HepG2 (cell line): ENCODE data around the gene APOA1. TPM values are rescaled to one million over a fixed set of nuclear protein-coding genes. Genes with fewer than 3 reads are reported as not detected.

Source experiments
- ATAC-seq: fragments of 200-7000 bp; cut with Tn5 transposase; 3 replicates; pipeline ENCODE4 v1.9.1; 2020; ENCODE audit warnings: mild to moderate bottlenecking, moderate library complexity
- BruUV-seq: library from RNA; stranded (reverse); fragments of 400-500 nt; replicated peaks from 2 replicates; lab custom pipeline; 2021; lab: Mats Ljungman, UMichigan
- CTCF ChIA-PET: fragments of 300-600 bp; formaldehyde crosslinking; extraction: SDS; loops from one replicate; lab custom pipeline; 2021; ENCODE audit warnings: low total read pairs, inconsistent platforms, low intra/inter-chr PET ratio; lab: Yijun Ruan, JAX
- POLR2A ChIA-PET: fragments of 350-600 bp; sonication (Branson Sonifier 250); formaldehyde crosslinking; loops from one replicate; lab custom pipeline; 2020; ENCODE audit warnings: antibody characterized with exemption, inconsistent platforms; lab: Yijun Ruan, JAX
- DNase-seq: peaks from one replicate; pipeline ENCODE4 v3.0.0-alpha.2; 2015; ENCODE audit warnings: low spot score
- FAIRE-seq: peaks from 3 replicates; lab custom pipeline; 2011; peaks lifted over from hg19 to GRCh38; lab: Jason Lieb, UNC
- H2AFZ ChIP-seq: one replicate; pipeline ENCODE4 v1.6.1; 2011; ENCODE audit warnings: low read length, inconsistent platforms
- H3K27ac ChIP-seq: fragments of 300-600 bp; 3 replicates; pipeline ENCODE4 v1.8.0; 2011; ENCODE audit warnings: mixed run types, mild to moderate bottlenecking, mixed read lengths, low read length, inconsistent platforms; ENCODE audit not compliant: insufficient read depth; ENCODE audit errors: extremely low read length
- H3K27me3 ChIP-seq, 2 experiments: fragments of 200-600 bp in 1 of 2; 2 replicates in 1 of 2; 3 replicates in 1 of 2; pipeline versions ENCODE4 v1.6.0 to v1.8.0; 2011; ENCODE audit warnings: low read length in 2 of 2, mild to moderate bottlenecking in 2 of 2, moderate library complexity in 2 of 2, inconsistent platforms in 1 of 2; ENCODE audit not compliant: insufficient read depth in 2 of 2, control insufficient read depth in 1 of 2
- H3K36me3 ChIP-seq, 2 experiments: fragments of 200-600 bp in 1 of 2; replicated peaks in 1 of 2; 2 replicates in 1 of 2; 3 replicates in 1 of 2; pipeline versions ENCODE4 v1.5.1 to v1.8.0; 2011; ENCODE audit warnings: low read length in 2 of 2, inconsistent platforms in 1 of 2; ENCODE audit not compliant: insufficient read depth in 2 of 2, control insufficient read depth in 1 of 2
- H3K4me1 ChIP-seq: 2 replicates; pipeline ENCODE4 v1.5.1; 2012; ENCODE audit warnings: low read length, inconsistent platforms; ENCODE audit not compliant: insufficient read depth
- H3K4me2 ChIP-seq: 2 replicates; pipeline ENCODE4 v1.6.0; 2011; ENCODE audit warnings: low read depth, low read length, inconsistent platforms
- H3K4me3 ChIP-seq, 3 experiments: fragments of 200-600 bp in 1 of 3; sonication (generic), shearing (Covaris generic) in 1 of 3; replicated peaks in 1 of 3; 2 replicates each; pipeline ENCODE4 v1.5.1; 2011 to 2016; ENCODE audit warnings: low read length in 3 of 3, inconsistent platforms in 2 of 3, low read depth in 2 of 3, mild to moderate bottlenecking in 2 of 3, control low read depth in 1 of 3, mixed read lengths in 1 of 3; ENCODE audit not compliant: insufficient read depth in 1 of 3
- H3K79me2 ChIP-seq: one replicate; pipeline ENCODE4 v1.6.1; 2011; ENCODE audit warnings: low read length, inconsistent platforms; ENCODE audit not compliant: insufficient read depth
- H3K9ac ChIP-seq: 2 replicates; pipeline ENCODE4 v1.6.0; 2011; ENCODE audit warnings: mild to moderate bottlenecking, low read depth, low read length, inconsistent platforms; ENCODE audit not compliant: insufficient read depth
- H3K9me3 ChIP-seq: 2 replicates; pipeline ENCODE4 v1.5.1; 2012; ENCODE audit warnings: mild to moderate bottlenecking, low read length
- H4K20me1 ChIP-seq: 2 replicates; pipeline ENCODE4 v1.6.0; 2011; ENCODE audit warnings: inconsistent platforms, mild to moderate bottlenecking, low read length, moderate library complexity; ENCODE audit not compliant: insufficient read depth
- CCDC6 ChIP-seq: sonication (generic); formaldehyde crosslinking; IDR thresholded peaks from 2 replicates; pipeline ENCODE4 v1.8.1; 2022; ENCODE audit warnings: mild to moderate bottlenecking, missing genetic modification reagents, moderate library complexity
- ETV6 ChIP-seq: sonication (generic); formaldehyde crosslinking; conservative IDR thresholded peaks from 2 replicates; pipeline ENCODE4 v1.4.0; 2020; ENCODE audit warnings: missing genetic modification reagents
- GATAD1 ChIP-seq: IDR thresholded peaks from 2 replicates; pipeline ENCODE4 v1.6.1; 2016; ENCODE audit warnings: missing genetic modification reagents, missing compliant biosample characterization
- HNRNPL ChIP-seq: fragments of 200-400 bp; formaldehyde crosslinking; IDR thresholded peaks from 2 replicates; pipeline ENCODE4 v1.6.1; 2017; ENCODE audit warnings: mild to moderate bottlenecking, low read depth, low read length
- IKZF1 ChIP-seq: fragments of 450-650 bp; IDR thresholded peaks from 2 replicates; pipeline ENCODE4 v1.7.1; 2016
- JARID2 ChIP-seq: sonication (generic); formaldehyde crosslinking; IDR thresholded peaks from 2 replicates; pipeline ENCODE4 v1.8.1; 2023; ENCODE audit warnings: missing genetic modification reagents, inconsistent platforms; ENCODE audit not compliant: insufficient replicate concordance
- KDM3A ChIP-seq: IDR thresholded peaks from 2 replicates; pipeline ENCODE4 v1.6.1; 2018; ENCODE audit warnings: low read depth, missing compliant biosample characterization
- MATR3 ChIP-seq: sonication (generic); formaldehyde crosslinking; IDR thresholded peaks from 2 replicates; pipeline ENCODE4 v1.4.0; 2020; ENCODE audit warnings: missing genetic modification reagents
- NFKB2 ChIP-seq: sonication (generic); formaldehyde crosslinking; IDR thresholded peaks from 2 replicates; pipeline ENCODE4 v1.4.0; 2020; ENCODE audit warnings: missing genetic modification reagents, borderline replicate concordance
- ZBTB2 ChIP-seq: sonication (generic); formaldehyde crosslinking; IDR thresholded peaks from 2 replicates; pipeline ENCODE4 v1.8.0; 2022; ENCODE audit warnings: low read depth, missing genetic modification reagents
- ZMYM2 ChIP-seq: sonication (generic); formaldehyde crosslinking; IDR thresholded peaks from 2 replicates; pipeline ENCODE4 v1.8.0; 2022; ENCODE audit warnings: mild to moderate bottlenecking, missing genetic modification reagents
- ZMYM4 ChIP-seq: sonication (generic); formaldehyde crosslinking; IDR thresholded peaks from 2 replicates; pipeline ENCODE4 v1.8.1; 2023; ENCODE audit warnings: mild to moderate bottlenecking, missing genetic modification reagents
- ZNF235 ChIP-seq: sonication (generic); formaldehyde crosslinking; IDR thresholded peaks from 2 replicates; pipeline ENCODE4 v1.8.1; 2023; ENCODE audit warnings: mild to moderate bottlenecking, missing genetic modification reagents, borderline replicate concordance
- ZNF552 ChIP-seq: sonication (generic); formaldehyde crosslinking; IDR thresholded peaks from 2 replicates; pipeline ENCODE4 v1.9.0; 2022; ENCODE audit warnings: missing genetic modification reagents, mild to moderate bottlenecking, borderline replicate concordance
- ZNF678 ChIP-seq: sonication (generic); formaldehyde crosslinking; IDR thresholded peaks from 2 replicates; pipeline ENCODE4 v1.4.0; 2020; ENCODE audit warnings: mild to moderate bottlenecking, missing genetic modification reagents
- ZNF766 ChIP-seq: sonication (generic); formaldehyde crosslinking; IDR thresholded peaks from 2 replicates; pipeline ENCODE4 v1.5.0; 2020; ENCODE audit warnings: missing genetic modification reagents, borderline replicate concordance
- ZNF768 ChIP-seq: sonication (generic); formaldehyde crosslinking; IDR thresholded peaks from 2 replicates; pipeline ENCODE4 v1.4.0; 2020; ENCODE audit warnings: missing genetic modification reagents
- WGBS: methylation state at CpG from one replicate; pipeline ENCODE4 v1.1.6; 2017; ENCODE audit warnings: low lambda C conversion rate; 5-methylcytosine and 5-hydroxymethylcytosine counted together
- in situ Hi-C: cut with HindIII; loops from 2 replicates; pipeline ENCODE4 v1.10.0; 2017; ENCODE audit warnings: low pct_unique_long_range_greater_than_20kb; ENCODE audit not compliant: extremely low pct_ligation_motif_present
- intact Hi-C: fragments of 100-400 bp; cut with micrococcal nuclease; formaldehyde crosslinking; loops from one replicate; pipeline ENCODE4 v1.10.0; 2022; ENCODE audit not compliant: unreplicated experiment
- polyA plus RNA-seq, 8 experiments: library from polyadenylated mRNA; depleted of rRNA in 3 of 8; stranded (reverse) in 7 of 8; unstranded in 1 of 8; fragments of >200 nt; fragmentation: Illumina TruSeq in 4 of 8; extraction: Trizol in 4 of 8; gene quantifications; 2 replicates each; pipeline versions ENCODE4 v1.2.1 to v1.2.3, GENCODE V29; 2011 to 2016; ENCODE audit warnings: low read depth in 4 of 8, missing spikeins in 1 of 8, mixed read lengths in 1 of 8; ENCODE audit not compliant: insufficient read depth in 1 of 8
- total RNA-seq, 5 experiments: library from RNA; depleted of rRNA; stranded (reverse); fragments of >200 nt; fragmentation: Illumina TruSeq; extraction: Trizol; gene quantifications; 2 replicates each; pipeline ENCODE4 v1.2.3, GENCODE V29; 2016; ENCODE audit warnings: low read depth in 1 of 5
- TF ChIP-seq, protein P1 (sequence below): sonication (generic); formaldehyde crosslinking; IDR thresholded peaks from 2 replicates; pipeline ENCODE4 v1.8.1; 2022; ENCODE audit warnings: mild to moderate bottlenecking, missing genetic modification reagents
- TF ChIP-seq, protein P2 (sequence below): sonication (generic); formaldehyde crosslinking; IDR thresholded peaks from 2 replicates; pipeline ENCODE4 v1.8.0; 2022; ENCODE audit warnings: mild to moderate bottlenecking, missing genetic modification reagents, moderate library complexity

Gene APOA1
- total and polyA plus RNA-seq, 2 of the 13 experiments (the other 11 are each of a cell fraction or from before 2014, with no cell fraction given) = 1,973 to 5,485 TPM

GRCh38 chr11:116832350-116833290 lies 4.8 kb downstream of the APOA1 start:
- peak overlapping the region; percentile 79 for H3K4me2 ChIP-seq
- POLR2A ChIA-PET = interaction anchor here (0.6 to 18.4 kb wide), 15 partner anchors 6 to 312 kb away, joined by 3 to 1365 read pairs (median 9); partner anchors contain the start of genes APOA4, APOA5, APOC3 and BUD13
- no peak overlapping the region for H2AFZ ChIP-seq
- H3K27ac ChIP-seq = peak overlapping the region; percentile 99
- H3K79me2 ChIP-seq = peaks cover 52% of the 10 kb centered on the region
- in situ Hi-C loops = no loop called here
- peak; percentile 89 for FAIRE-seq
- DNase-seq = peak; percentile 93
- BruUV-seq = no TSS peak
- H3K9ac ChIP-seq = peak overlapping the region; percentile 57
- no peaks in the 10 kb centered on the region for H3K9me3 ChIP-seq
- intact Hi-C loops = no loop called here
- H3K27me3 ChIP-seq = no peaks in the 10 kb centered on the region
- peak overlapping the region in 1 of 3 experiments; percentile 62; a peak in 2 of 6 replicates for H3K4me3 ChIP-seq
- 75% methylated on average over 6 of the region's 13 CpGs for WGBS
- H3K4me1 ChIP-seq = peaks cover 86% of the 10 kb centered on the region
- CTCF ChIA-PET = interaction anchor here (1.1 kb wide), 2 partner anchors 41 to 42 kb away, joined by 3 read pairs; partner anchors contain the start of gene APOA5
- H4K20me1 ChIP-seq = peaks cover 9% of the 10 kb centered on the region; the same call in 1 of the 2 replicates
- ATAC-seq = peak; percentile 13
- H3K36me3 ChIP-seq = no peaks in the 10 kb centered on the region; a peak in 2 of 5 replicates
- TF ChIP-seq ZMYM2 (CRISPR knock-in tag) = 0 out of 2 replicates have a peak, but pooled peaks have one; percentile 63
- TF ChIP-seq KDM3A (CRISPR knock-in tag) = peak; percentile 92
- TF ChIP-seq, protein P1, sequence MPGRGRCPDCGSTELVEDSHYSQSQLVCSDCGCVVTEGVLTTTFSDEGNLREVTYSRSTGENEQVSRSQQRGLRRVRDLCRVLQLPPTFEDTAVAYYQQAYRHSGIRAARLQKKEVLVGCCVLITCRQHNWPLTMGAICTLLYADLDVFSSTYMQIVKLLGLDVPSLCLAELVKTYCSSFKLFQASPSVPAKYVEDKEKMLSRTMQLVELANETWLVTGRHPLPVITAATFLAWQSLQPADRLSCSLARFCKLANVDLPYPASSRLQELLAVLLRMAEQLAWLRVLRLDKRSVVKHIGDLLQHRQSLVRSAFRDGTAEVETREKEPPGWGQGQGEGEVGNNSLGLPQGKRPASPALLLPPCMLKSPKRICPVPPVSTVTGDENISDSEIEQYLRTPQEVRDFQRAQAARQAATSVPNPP = peak; percentile 82; the same call in 1 of the 2 replicates
- no peak for TF ChIP-seq ZNF768 (CRISPR knock-in tag)
- TF ChIP-seq GATAD1 (CRISPR knock-in tag) = peak; percentile 82
- no peak for TF ChIP-seq MATR3 (CRISPR knock-in tag)
- TF ChIP-seq HNRNPL = peak; percentile 73
- TF ChIP-seq ETV6 (CRISPR knock-in tag) = no peak
- peak; percentile 69; the same call in 1 of the 2 replicates for TF ChIP-seq ZNF766
- no peak for TF ChIP-seq JARID2
- TF ChIP-seq NFKB2 (CRISPR knock-in tag) = no peak
- TF ChIP-seq CCDC6 (CRISPR knock-in tag) = peak; percentile 98
- TF ChIP-seq ZNF552 (CRISPR knock-in tag) = peak; percentile 86; the same call in 1 of the 2 replicates
- TF ChIP-seq ZNF235 (CRISPR knock-in tag) = 0 out of 2 replicates have a peak, but pooled peaks have one; percentile 1
- peak; percentile 84 for TF ChIP-seq ZMYM4 (CRISPR knock-in tag)
- no peak for TF ChIP-seq ZBTB2 (CRISPR knock-in tag)
- no peak for TF ChIP-seq ZNF678 (CRISPR knock-in tag)
- TF ChIP-seq, protein P2, sequence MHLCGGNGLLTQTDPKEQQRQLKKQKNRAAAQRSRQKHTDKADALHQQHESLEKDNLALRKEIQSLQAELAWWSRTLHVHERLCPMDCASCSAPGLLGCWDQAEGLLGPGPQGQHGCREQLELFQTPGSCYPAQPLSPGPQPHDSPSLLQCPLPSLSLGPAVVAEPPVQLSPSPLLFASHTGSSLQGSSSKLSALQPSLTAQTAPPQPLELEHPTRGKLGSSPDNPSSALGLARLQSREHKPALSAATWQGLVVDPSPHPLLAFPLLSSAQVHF (CRISPR knock-in tag) = no peak
- TF ChIP-seq IKZF1 = no peak
